DOHH2 (cell line): ENCODE measurements around the gene OTULINL.

Experiments used
- H3F3A ChIP-seq: fragments of 200-600 bp; sonication (generic), shearing (Covaris generic); 2 replicates; pipeline ENCODE4 v1.6.0; 2016; ENCODE audit warnings: antibody characterized with exemption, mild to moderate bottlenecking; ENCODE audit not compliant: control insufficient read depth, insufficient read depth
- H3K27ac ChIP-seq: fragments of 200-600 bp; sonication (generic); 2 replicates; pipeline ENCODE4 v1.5.1; 2014; ENCODE audit warnings: low read depth, mild to moderate bottlenecking, low read length, moderate library complexity
- H3K27me3 ChIP-seq: fragments of 200-600 bp; sonication (generic); 2 replicates; pipeline ENCODE4 v1.6.1; 2014; ENCODE audit warnings: mild to moderate bottlenecking, low read length, mixed read lengths; ENCODE audit not compliant: control insufficient read depth
- H3K36me3 ChIP-seq: fragments of 200-600 bp; sonication (generic); 2 replicates; pipeline ENCODE4 v1.6.1; 2014; ENCODE audit warnings: mild to moderate bottlenecking, low read length, moderate library complexity, mixed read lengths; ENCODE audit not compliant: control insufficient read depth
- H3K4me1 ChIP-seq: fragments of 200-600 bp; sonication (generic); 2 replicates; pipeline ENCODE4 v1.6.1; 2014; ENCODE audit warnings: mild to moderate bottlenecking, low read length, mixed read lengths; ENCODE audit not compliant: control insufficient read depth
- H3K4me2 ChIP-seq: fragments of 200-600 bp; sonication (generic); 2 replicates; pipeline ENCODE4 v1.6.0; 2014; ENCODE audit warnings: mild to moderate bottlenecking, low read length, moderate library complexity
- H3K4me3 ChIP-seq: fragments of 200-600 bp; sonication (generic); 2 replicates; pipeline ENCODE4 v1.5.1; 2014; ENCODE audit warnings: mild to moderate bottlenecking, low read length, mixed read lengths
- H3K79me2 ChIP-seq: fragments of 200-600 bp; sonication (generic); 2 replicates; pipeline ENCODE4 v1.6.1; 2014; ENCODE audit warnings: mild to moderate bottlenecking, low read length, mixed read lengths; ENCODE audit not compliant: control insufficient read depth
- H3K9me2 ChIP-seq: fragments of 200-600 bp; sonication (generic); replicated peaks from 2 replicates; pipeline ENCODE4 v1.6.1; 2014; ENCODE audit warnings: mild to moderate bottlenecking, low read length, mixed read lengths; ENCODE audit not compliant: control insufficient read depth
- H3K9me3 ChIP-seq: fragments of 200-600 bp; sonication (generic); 2 replicates; pipeline ENCODE4 v1.6.1; 2014; ENCODE audit warnings: antibody characterized with exemption, low read length, mixed read lengths; ENCODE audit not compliant: control insufficient read depth, insufficient read depth
- H4K20me1 ChIP-seq: fragments of 200-600 bp; sonication (generic); 2 replicates; pipeline ENCODE4 v1.6.0; 2014; ENCODE audit warnings: low read depth, mild to moderate bottlenecking, antibody characterized with exemption, low read length, moderate library complexity; ENCODE audit not compliant: control insufficient read depth, insufficient read depth
- CTCF ChIP-seq: fragments of 200-600 bp; sonication (generic); IDR thresholded peaks from one replicate; pipeline ENCODE4 v1.5.1; 2014; ENCODE audit warnings: antibody characterized with exemption, mild to moderate bottlenecking, low read depth, low read length; ENCODE audit not compliant: poor library complexity, severe bottlenecking
- EZH2phosphoT487 ChIP-seq: fragments of 200-600 bp; sonication (generic); IDR thresholded peaks from 2 replicates; pipeline ENCODE4 v1.6.1; 2017; ENCODE audit warnings: borderline replicate concordance, mild to moderate bottlenecking, antibody characterized with exemption, low read length, moderate library complexity, mixed read lengths

The OTULINL gene

GRCh38 chr5:14587150-14587549 lies 5.6 kb downstream of the OTULINL start:
- Histone ChIP-seq H3K4me1 (peaks cover 3% of the 10 kb centered on the region; the same call in 1 of the 2 replicates), H3K79me2 (no peaks in the 10 kb centered on the region)

GRCh38 chr5:14588145-14588544 lies 6.6 kb downstream of the OTULINL start:
- Histone ChIP-seq H3K79me2 (no peaks in the 10 kb centered on the region), H3K27ac (no peak overlapping the region), H3K36me3 (no peaks in the 10 kb centered on the region), H3K9me2 (no peaks in the 10 kb centered on the region), H3K4me3 (no peak overlapping the region), H3K4me1 (no peaks in the 10 kb centered on the region), H4K20me1 (no peaks in the 10 kb centered on the region), H3K9me3 (no peaks in the 10 kb centered on the region), H3K4me2 (no peak overlapping the region), H3K27me3 (peaks cover 30% of the 10 kb centered on the region), H3F3A (no peaks in the 10 kb centered on the region)
- TF ChIP-seq CTCF (no peak), EZH2phosphoT487 (no peak)

More at GRCh38 chr5:14587150-14587549, 5.6 kb downstream of the OTULINL start:
- Histone ChIP-seq H3F3A (no peaks in the 10 kb centered on the region), H3K9me3 (no peaks in the 10 kb centered on the region), H3K4me2 (no peak overlapping the region), H4K20me1 (no peaks in the 10 kb centered on the region), H3K27ac (no peak overlapping the region), H3K4me3 (no peak overlapping the region), H3K36me3 (no peaks in the 10 kb centered on the region), H3K27me3 (peaks cover 40% of the 10 kb centered on the region), H3K9me2 (no peaks in the 10 kb centered on the region)
- TF ChIP-seq EZH2phosphoT487 (no peak), CTCF (no peak)

- Histone ChIP-seq H3K9me2 (no peaks in the 10 kb centered on the region), H3K4me2 (no peak overlapping the region), H3K36me3 (no peaks in the 10 kb centered on the region), H3K9me3 (no peaks in the 10 kb centered on the region), H3K27me3 (peaks cover 22% of the 10 kb centered on the region), H3K27ac (no peak overlapping the region), H3F3A (no peaks in the 10 kb centered on the region), H3K4me1 (peaks cover 7% of the 10 kb centered on the region), H3K4me3 (no peak overlapping the region), H4K20me1 (no peaks in the 10 kb centered on the region), H3K79me2 (no peaks in the 10 kb centered on the region)
- TF ChIP-seq CTCF: no peak
- no peak for TF ChIP-seq EZH2phosphoT487
These were observed 7.4 kb downstream of the OTULINL start for GRCh38 chr5:14588758-14589543.
